MV-4-11 (cell line): ENCODE results near the gene PKM.

Experiments used
- DNase-seq: peaks from one replicate; lab custom pipeline; 2025; lab: John Stamatoyannopoulos, UW

The PKM gene

GRCh38 chr15:72200395-72201237 is 30.4 kb downstream of the PKM start:
- no peak for DNase-seq

GRCh38 chr15:72199721-72200212 is 31.2 kb downstream of the PKM start:
- DNase-seq, result peak; percentile 54

GRCh38 chr15:72199205-72199515 is 31.8 kb downstream of the PKM start:
- no peak for DNase-seq

- DNase-seq, result no peak
These were observed 32.4 kb downstream of the PKM start for GRCh38 chr15:72198356-72199204.

- DNase-seq, result no peak
These were observed 33.3 kb downstream of the PKM start, which contains the start of gene GRAMD2A for GRCh38 chr15:72197460-72198355. GRAMD2A (minus strand) TSS chr15:72197787.

- DNase-seq, result no peak
These were observed 33.9 kb downstream of the PKM start for GRCh38 chr15:72197041-72197459.

GRCh38 chr15:72196409-72197040 is 34.5 kb downstream of the PKM start:
- DNase-seq, result no peak

GRCh38 chr15:72195101-72195511 is 35.9 kb downstream of the PKM start:
- peak; percentile 95 for DNase-seq

- no peak for DNase-seq
These were observed 37.1 kb downstream of the PKM start for GRCh38 chr15:72193836-72194396.

- DNase-seq, result no peak
These were observed 38.6 kb downstream of the PKM start for GRCh38 chr15:72192416-72192815.

GRCh38 chr15:72189250-72189902 is 41.6 kb downstream of the PKM start:
- no peak for DNase-seq

GRCh38 chr15:72184165-72184811 is 46.7 kb downstream of the PKM start:
- no peak for DNase-seq

- DNase-seq, result no peak
These were observed 47.2 kb downstream of the PKM start for GRCh38 chr15:72183781-72184164.

GRCh38 chr15:72182673-72183072 is 48.3 kb downstream of the PKM start:
- DNase-seq, result peak; percentile 42

GRCh38 chr15:72182244-72182643 is 48.7 kb downstream of the PKM start:
- DNase-seq, result no peak

GRCh38 chr15:72180761-72181324 is 50.1 kb downstream of the PKM start:
- no peak for DNase-seq

- DNase-seq, result no peak
These were observed 50.9 kb downstream of the PKM start for GRCh38 chr15:72179950-72180581.

- DNase-seq, result no peak
These were observed 51.9 kb downstream of the PKM start for GRCh38 chr15:72178976-72179585.

- DNase-seq, result no peak
These were observed 54.2 kb downstream of the PKM start for GRCh38 chr15:72176743-72177142.
